GM18870 (cell line): ENCODE measurements around the gene CDH11.

Source experiments
- ATAC-seq: cut with Tn5 transposase; IDR thresholded peaks from one replicate; pipeline ENCODE4 v1.9.1; 2021; ENCODE audit warnings: moderate library complexity; ENCODE audit not compliant: unreplicated experiment

The CDH11 gene

GRCh38 chr16:64925166-64925565, 196.7 kb downstream of the CDH11 start:
- ATAC-seq = no peak

- ATAC-seq = no peak
These were observed 197.8 kb downstream of the CDH11 start for GRCh38 chr16:64924086-64924485.

GRCh38 chr16:64919929-64920607, 201.8 kb downstream of the CDH11 start:
- no peak for ATAC-seq

GRCh38 chr16:64919141-64919540, 202.7 kb downstream of the CDH11 start:
- no peak for ATAC-seq

DNA sequence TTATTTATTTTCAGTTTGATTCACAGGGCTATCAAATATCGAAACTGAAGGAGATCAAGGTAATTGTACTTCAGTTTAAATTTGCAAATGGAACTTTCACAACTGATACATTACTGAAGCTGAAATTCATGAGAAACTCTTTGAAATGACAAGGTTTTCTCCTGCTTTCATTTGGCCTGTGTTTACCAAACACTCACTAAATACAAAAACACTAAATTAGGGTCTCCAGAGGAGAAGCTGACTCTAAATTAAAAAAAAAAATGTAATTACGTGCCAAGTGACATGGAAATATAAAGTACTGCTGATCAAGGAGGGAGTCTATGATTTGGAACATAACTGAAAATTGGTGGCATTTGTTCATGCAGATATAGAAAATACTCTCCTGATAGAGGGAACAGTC, 205.8 kb downstream of the CDH11 start:
- no peak for ATAC-seq

- no peak for ATAC-seq
These were observed 211.5 kb downstream of the CDH11 start for GRCh38 chr16:64910356-64910755.

DNA sequence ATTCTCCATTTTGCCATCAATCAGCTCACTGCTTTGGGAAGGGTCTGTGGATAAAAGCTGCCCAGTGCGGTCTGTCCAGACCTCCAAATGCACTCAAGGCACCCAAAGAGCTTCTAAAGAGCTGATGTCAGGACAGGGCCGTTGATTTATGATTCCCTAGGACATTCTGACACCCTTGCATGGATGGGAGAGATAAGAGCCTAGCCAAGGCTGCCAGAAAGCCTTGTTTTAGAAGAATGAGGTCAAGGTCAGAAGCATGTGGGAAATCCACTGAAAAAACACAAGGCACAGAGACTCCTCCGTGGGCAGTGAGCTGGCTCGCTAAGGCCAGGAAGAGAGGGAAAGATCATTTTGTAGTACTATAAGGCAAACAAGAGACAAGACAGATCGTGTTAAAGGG, 214.0 kb downstream of the CDH11 start:
- no peak for ATAC-seq

- no peak for ATAC-seq
These were observed 218.1 kb downstream of the CDH11 start for GRCh38 chr16:64903770-64904169.

- no peak for ATAC-seq
These were observed 221.3 kb downstream of the CDH11 start for GRCh38 chr16:64900517-64900916.

DNA sequence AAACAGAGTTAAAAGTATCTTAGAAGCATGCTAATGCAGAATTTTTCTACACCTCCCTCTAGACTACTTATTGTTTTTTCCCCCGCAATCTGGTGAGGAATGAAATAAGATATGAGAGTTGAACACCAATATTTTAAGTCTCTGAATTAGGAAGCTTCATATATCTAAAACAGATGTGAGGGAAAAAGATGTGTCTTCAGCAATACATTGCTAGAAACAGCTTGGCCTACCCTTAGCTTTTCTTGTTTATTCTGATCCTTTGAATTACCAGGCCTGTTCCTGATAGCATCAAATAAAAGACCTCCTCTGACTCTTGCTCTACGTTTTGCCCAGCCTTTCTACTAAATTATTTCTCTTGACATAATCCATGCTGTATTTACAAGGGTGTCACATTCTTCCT, 221.8 kb downstream of the CDH11 start:
- no peak for ATAC-seq

DNA sequence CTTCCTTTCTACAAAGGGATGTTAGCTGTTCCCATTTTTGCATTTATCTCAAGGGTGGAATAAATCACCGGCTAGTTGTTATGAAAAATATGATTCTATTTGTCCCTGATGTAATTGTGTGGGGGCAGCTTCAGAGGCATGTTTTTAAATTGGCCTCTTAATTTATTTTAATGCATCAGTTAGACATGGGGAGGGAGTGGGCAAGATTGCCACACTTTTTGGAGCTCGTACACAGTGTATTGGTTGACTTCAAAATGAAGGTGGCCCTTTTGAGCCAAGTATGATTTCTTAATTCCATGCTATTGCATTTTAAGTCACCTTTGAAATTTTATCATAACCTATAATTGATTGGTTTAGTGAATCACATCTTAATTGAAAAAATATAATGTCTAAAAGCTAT, 223.7 kb downstream of the CDH11 start:
- no peak for ATAC-seq
